Panc1 (cell line): ENCODE measurements around the gene SYCP3.

Experiments
- POLR2AphosphoS5 ChIP-seq: IDR thresholded peaks from 2 replicates; pipeline ENCODE4 v1.6.1; 2012; ENCODE audit warnings: mild to moderate bottlenecking, low read depth, low read length, moderate library complexity
- TF ChIP-seq, protein P1 (sequence below), 2 experiments: IDR thresholded peaks; 2 replicates each; pipeline ENCODE4 v1.6.1; 2011 to 2012; ENCODE audit warnings: low read depth in 2 of 2, control low read depth in 1 of 2, low read length in 1 of 2, mild to moderate bottlenecking in 1 of 2, moderate library complexity in 1 of 2; ENCODE audit not compliant: insufficient read depth in 1 of 2

DNA sequence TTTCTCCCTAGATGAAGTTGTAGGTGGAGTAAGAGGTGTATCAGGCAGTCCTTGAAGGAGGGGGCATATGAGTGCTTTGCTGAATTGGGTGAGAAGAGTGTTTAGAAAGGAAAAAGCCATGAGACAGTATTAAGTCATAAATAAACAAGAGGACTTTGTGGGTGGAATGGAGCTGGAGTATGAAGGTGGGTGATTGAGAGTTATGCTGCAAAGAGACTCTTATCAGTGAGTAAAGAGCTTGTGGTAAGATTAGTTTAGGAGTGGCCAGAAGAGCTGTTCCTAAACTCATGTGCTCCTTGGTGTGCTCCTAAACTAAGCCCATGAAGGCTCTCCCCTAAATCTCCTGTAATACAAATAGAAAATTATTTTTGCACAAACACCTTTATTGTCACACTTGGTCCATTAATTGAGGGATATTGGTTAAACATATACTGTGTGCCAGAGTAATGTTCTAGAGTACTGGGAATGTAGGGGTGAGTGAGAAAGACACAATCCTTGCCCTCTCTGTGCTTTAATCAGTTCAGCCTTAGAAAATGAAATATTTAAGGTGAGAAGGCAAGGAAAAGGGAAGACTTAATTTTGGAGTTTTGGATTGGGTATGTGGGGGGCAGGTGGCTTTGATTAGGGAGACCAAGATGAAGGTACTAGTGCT, 32.0 kb downstream of the SYCP3 start:
- TF ChIP-seq, protein P1, sequence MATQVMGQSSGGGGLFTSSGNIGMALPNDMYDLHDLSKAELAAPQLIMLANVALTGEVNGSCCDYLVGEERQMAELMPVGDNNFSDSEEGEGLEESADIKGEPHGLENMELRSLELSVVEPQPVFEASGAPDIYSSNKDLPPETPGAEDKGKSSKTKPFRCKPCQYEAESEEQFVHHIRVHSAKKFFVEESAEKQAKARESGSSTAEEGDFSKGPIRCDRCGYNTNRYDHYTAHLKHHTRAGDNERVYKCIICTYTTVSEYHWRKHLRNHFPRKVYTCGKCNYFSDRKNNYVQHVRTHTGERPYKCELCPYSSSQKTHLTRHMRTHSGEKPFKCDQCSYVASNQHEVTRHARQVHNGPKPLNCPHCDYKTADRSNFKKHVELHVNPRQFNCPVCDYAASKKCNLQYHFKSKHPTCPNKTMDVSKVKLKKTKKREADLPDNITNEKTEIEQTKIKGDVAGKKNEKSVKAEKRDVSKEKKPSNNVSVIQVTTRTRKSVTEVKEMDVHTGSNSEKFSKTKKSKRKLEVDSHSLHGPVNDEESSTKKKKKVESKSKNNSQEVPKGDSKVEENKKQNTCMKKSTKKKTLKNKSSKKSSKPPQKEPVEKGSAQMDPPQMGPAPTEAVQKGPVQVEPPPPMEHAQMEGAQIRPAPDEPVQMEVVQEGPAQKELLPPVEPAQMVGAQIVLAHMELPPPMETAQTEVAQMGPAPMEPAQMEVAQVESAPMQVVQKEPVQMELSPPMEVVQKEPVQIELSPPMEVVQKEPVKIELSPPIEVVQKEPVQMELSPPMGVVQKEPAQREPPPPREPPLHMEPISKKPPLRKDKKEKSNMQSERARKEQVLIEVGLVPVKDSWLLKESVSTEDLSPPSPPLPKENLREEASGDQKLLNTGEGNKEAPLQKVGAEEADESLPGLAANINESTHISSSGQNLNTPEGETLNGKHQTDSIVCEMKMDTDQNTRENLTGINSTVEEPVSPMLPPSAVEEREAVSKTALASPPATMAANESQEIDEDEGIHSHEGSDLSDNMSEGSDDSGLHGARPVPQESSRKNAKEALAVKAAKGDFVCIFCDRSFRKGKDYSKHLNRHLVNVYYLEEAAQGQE (IDR thresholded peaks at IDR 0.05; ENCODE audit: insufficient read depth in 1 of 2, low read depth in 2 of 2, low read length in 1 of 2): no peak
- TF ChIP-seq POLR2AphosphoS5: no peak
